Measurements from ENCODE around the gene ATP6AP1. TPM values are rescaled to one million over a fixed set of nuclear protein-coding genes. Genes with fewer than 3 reads are reported as not detected.
A peak's percentile ranks its signal among the peaks of the same experiment; 100 is the strongest.

ATP6AP1 gene
- total RNA-seq, 4 donors from 2014 or later: 29.0 to 50.0 (median 43.1) TPM

GRCh38 chrX:154419189-154419588, 9.3 kb upstream of the ATP6AP1 start:
- no CpG with 5 or more reads among the region's 8 CpGs for WGBS, 2 donors (ENCODE audit: low coverage in 1 of 2)
- Histone ChIP-seq H3K4me3 (no peak overlapping the region), H3K4me1 (peaks cover 0 to 12% (median 0%) of the 10 kb centered on the region in 3 donors), H3K27ac (peak overlapping the region in 2 of 4 donors; percentile 56 to 57), H3K9me3 (no peaks in the 10 kb centered on the region), H3K27me3 (no peaks in the 10 kb centered on the region), H3K36me3 (peaks cover 0 to 12% of the 10 kb centered on the region in 2 donors)
- no peak for ATAC-seq
- TF ChIP-seq POLR2AphosphoS5 (IDR thresholded peaks at IDR 0.05): no peak
- TF ChIP-seq CTCF (IDR thresholded peaks at IDR 0.05): no peak

GRCh38 chrX:154419688-154420401, 8.6 kb upstream of the ATP6AP1 start:
- Histone ChIP-seq H3K9me3 (no peaks in the 10 kb centered on the region), H3K27me3 (no peaks in the 10 kb centered on the region), H3K36me3 (peaks cover 0 to 9% of the 10 kb centered on the region in 2 donors), H3K4me3 (no peak overlapping the region), H3K27ac (peak overlapping the region in 2 of 4 donors; percentile 56 to 57), H3K4me1 (peaks cover 0 to 12% (median 0%) of the 10 kb centered on the region in 3 donors)
- peak; percentile 65 for ATAC-seq
- no CpG with 5 or more reads among the region's 19 CpGs for WGBS, 2 donors (ENCODE audit: low coverage in 1 of 2)
- no peak for TF ChIP-seq CTCF (IDR thresholded peaks at IDR 0.05)
- no peak for TF ChIP-seq EP300 (IDR thresholded peaks at IDR 0.05)
- no peak for TF ChIP-seq POLR2A (IDR thresholded peaks at IDR 0.05)
- no peak for TF ChIP-seq POLR2AphosphoS5 (IDR thresholded peaks at IDR 0.05)

GRCh38 chrX:154420402-154420756, 8.1 kb upstream of the ATP6AP1 start:
- peaks cover 0 to 12% (median 0%) of the 10 kb centered on the region in 3 donors for H3K4me1 ChIP-seq
- TF ChIP-seq POLR2AphosphoS5 (IDR thresholded peaks at IDR 0.05) (no peak), CTCF (IDR thresholded peaks at IDR 0.05) (no peak), POLR2A (IDR thresholded peaks at IDR 0.05) (no peak), EP300 (IDR thresholded peaks at IDR 0.05) (no peak)
- peak overlapping the region in 1 of 4 donors; percentile 56 for H3K27ac ChIP-seq
- H3K27me3 ChIP-seq: no peaks in the 10 kb centered on the region
- no CpG with 5 or more reads among the region's 10 CpGs for WGBS, 2 donors (ENCODE audit: low coverage in 1 of 2)
- no peaks in the 10 kb centered on the region for H3K9me3 ChIP-seq
- peak; percentile 14 for ATAC-seq
- no peak overlapping the region for H3K4me3 ChIP-seq
- peaks cover 0 to 6% of the 10 kb centered on the region in 2 donors for H3K36me3 ChIP-seq

- Histone ChIP-seq H3K4me1 (peaks cover 0 to 39% (median 0%) of the 10 kb centered on the region in 3 donors), H3K27ac (peak overlapping the region in 2 of 4 donors; percentile 83 to 89), H3K4me3 (peak overlapping the region in 1 of 2 donors; percentile 73), H3K27me3 (no peaks in the 10 kb centered on the region), H3K36me3 (peaks cover 0 to 8% of the 10 kb centered on the region in 2 donors), H3K9me3 (no peaks in the 10 kb centered on the region)
- no peak for ATAC-seq
- no peak for TF ChIP-seq CTCF (IDR thresholded peaks at IDR 0.05)
- no peak for TF ChIP-seq POLR2A (IDR thresholded peaks at IDR 0.05)
- no peak for TF ChIP-seq EP300 (IDR thresholded peaks at IDR 0.05)
- TF ChIP-seq POLR2AphosphoS5 (IDR thresholded peaks at IDR 0.05): no peak
- 91 to 100% methylated on average over 1 to 3 of the region's 13 CpGs for WGBS, 2 donors (ENCODE audit: low coverage in 1 of 2)
Measured at GRCh38 chrX:154426916-154427770, 1.3 kb upstream of the ATP6AP1 start.

All from gastroesophageal sphincter (tissue), 4 donors.